ENCODE data around the gene CASK. TPM values are rescaled to one million over a fixed set of nuclear protein-coding genes. Genes with fewer than 3 reads are reported as not detected.
"Not testable (repeated sequence)": the region's sequence is repeated elsewhere in the genome, so short reads cannot be mapped to it uniquely, and the experiment has no call there.

CASK gene
- total RNA-seq, 1 donor from 2014 or later = 18.6 TPM

- H3K4me1 Mint-ChIP-seq (ENCODE audit: low read depth) = peaks cover 46% of the 10 kb centered on the region
- no peak for DNase-seq (ENCODE audit: low spot score)
- H3K9me3 Mint-ChIP-seq = no peaks in the 10 kb centered on the region
- H3K27me3 Mint-ChIP-seq (ENCODE audit: low read depth) = no peaks in the 10 kb centered on the region
- peaks cover 16% of the 10 kb centered on the region for H3K36me3 Mint-ChIP-seq (ENCODE audit: low read depth)
- intact Hi-C loops (cut with micrococcal nuclease) = loop anchor here (2.0 to 5.0 kb wide), 5 partner anchors 29 to 427 kb away; no protein-coding TSS in a partner anchor
- H3K27ac Mint-ChIP-seq = peak overlapping the region; percentile 86
- H3K4me3 Mint-ChIP-seq (ENCODE audit: low read depth) = peak overlapping the region; percentile 27
Measured at GRCh38 chrX:41665686-41666085, 257.7 kb downstream of the CASK start.

DNA sequence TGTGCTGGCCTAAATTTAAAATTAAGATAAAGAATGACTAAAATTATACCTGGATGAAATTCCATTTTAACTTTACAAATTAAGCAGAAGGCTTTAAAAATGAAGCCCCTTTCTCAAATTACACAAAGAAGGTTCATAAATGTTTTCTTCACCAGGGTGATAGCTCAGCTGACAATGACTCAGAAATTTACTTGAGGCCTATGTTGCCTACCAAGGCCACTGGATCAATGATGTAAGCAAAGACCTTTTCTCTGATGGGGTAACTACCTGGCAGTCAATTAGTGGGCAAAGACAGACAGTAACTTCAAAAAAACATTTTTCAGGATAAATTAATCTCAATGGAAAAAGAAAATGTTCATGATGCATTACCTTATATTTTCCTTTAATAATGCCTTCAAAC, 258.4 kb downstream of the CASK start:
- Mint-ChIP-seq H3K4me1 (ENCODE audit: low read depth) (peaks cover 44% of the 10 kb centered on the region), H3K27me3 (ENCODE audit: low read depth) (no peaks in the 10 kb centered on the region), H3K4me3 (ENCODE audit: low read depth) (no peak overlapping the region), H3K27ac (peak overlapping the region; percentile 86), H3K36me3 (ENCODE audit: low read depth) (peaks cover 18% of the 10 kb centered on the region), H3K9me3 (no peaks in the 10 kb centered on the region)
- intact Hi-C loops (cut with micrococcal nuclease) = loop anchor here (1.0 to 5.0 kb wide), 5 partner anchors 38 to 427 kb away; no protein-coding TSS in a partner anchor
- no peak for DNase-seq (ENCODE audit: low spot score)

DNA sequence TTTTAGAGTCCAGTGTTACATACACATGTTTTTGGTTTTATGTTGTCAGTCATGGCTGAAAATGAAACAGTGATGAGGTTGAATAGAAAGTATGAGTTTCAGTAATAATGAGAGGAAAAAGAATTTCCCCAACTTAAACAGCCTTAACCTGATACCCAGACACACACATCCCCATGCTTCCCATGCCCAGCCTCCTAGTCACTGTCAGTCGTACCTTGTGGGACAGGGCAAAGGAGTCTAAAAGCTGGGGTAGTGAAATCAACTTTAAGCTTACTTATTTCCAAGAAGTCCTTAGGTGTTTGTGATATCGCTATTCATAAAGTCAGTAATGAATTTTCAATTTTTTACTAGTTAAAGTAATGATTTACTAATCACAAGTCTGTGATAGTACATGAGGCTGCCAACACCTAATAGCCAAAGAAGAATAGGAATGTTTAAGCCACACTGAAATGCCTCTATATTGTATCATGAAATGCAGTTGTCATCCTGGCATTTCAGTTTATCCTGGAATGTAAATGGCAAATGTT, 258.9 kb downstream of the CASK start:
- no peaks in the 10 kb centered on the region for H3K9me3 Mint-ChIP-seq
- H3K27ac Mint-ChIP-seq = peak overlapping the region; percentile 86
- intact Hi-C loops (cut with micrococcal nuclease) = loop anchor here (1.0 to 2.0 kb wide), 3 partner anchors 38 to 332 kb away; no protein-coding TSS in a partner anchor
- peaks cover 15% of the 10 kb centered on the region for H3K36me3 Mint-ChIP-seq (ENCODE audit: low read depth)
- H3K27me3 Mint-ChIP-seq (ENCODE audit: low read depth) = no peaks in the 10 kb centered on the region
- H3K4me1 Mint-ChIP-seq (ENCODE audit: low read depth) = peaks cover 42% of the 10 kb centered on the region
- no peak for DNase-seq (ENCODE audit: low spot score)
- no peak overlapping the region for H3K4me3 Mint-ChIP-seq (ENCODE audit: low read depth)

DNA sequence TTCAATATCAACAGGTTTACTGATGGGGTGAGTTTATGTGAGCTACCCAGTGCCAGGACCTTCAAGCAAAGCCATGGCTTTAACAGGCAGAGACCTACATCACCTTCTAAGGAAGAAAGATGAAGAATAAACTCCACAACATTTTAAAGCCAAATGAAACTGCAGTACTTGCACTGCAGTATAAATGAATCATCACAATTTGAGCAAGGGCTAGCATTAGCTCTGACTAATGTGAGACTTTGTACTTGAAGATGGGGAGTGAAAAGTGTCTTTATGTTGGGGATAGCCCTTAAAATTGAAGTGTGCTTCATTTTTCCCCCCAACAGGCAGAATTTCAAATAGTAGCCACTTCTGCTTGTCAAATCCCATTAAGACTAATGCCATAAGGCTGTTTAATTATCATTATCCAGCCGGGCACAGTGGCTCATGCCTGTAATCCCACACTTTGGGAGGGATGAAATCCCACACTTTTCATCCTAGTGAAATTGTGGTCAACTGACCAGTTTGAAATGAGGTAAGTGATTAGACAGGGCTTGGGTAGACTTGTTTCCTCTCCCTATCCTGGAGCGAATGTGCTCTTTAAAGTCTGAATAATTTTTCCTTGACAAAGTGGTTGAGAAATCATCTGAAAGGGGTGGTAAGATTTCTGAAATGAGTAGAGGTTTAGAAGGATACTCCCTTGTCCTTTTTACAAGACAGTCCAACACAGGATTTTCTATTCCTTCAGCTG, 261.8 kb downstream of the CASK start:
- no peaks in the 10 kb centered on the region for H3K9me3 Mint-ChIP-seq
- no peaks in the 10 kb centered on the region for H3K27me3 Mint-ChIP-seq (ENCODE audit: low read depth)
- H3K4me3 Mint-ChIP-seq (ENCODE audit: low read depth) = no peak overlapping the region
- H3K4me1 Mint-ChIP-seq (ENCODE audit: low read depth) = peaks cover 25% of the 10 kb centered on the region
- no peak overlapping the region for H3K27ac Mint-ChIP-seq
- H3K36me3 Mint-ChIP-seq (ENCODE audit: low read depth) = peaks cover 30% of the 10 kb centered on the region
- DNase-seq (ENCODE audit: low spot score) = no peak
- intact Hi-C loops (cut with micrococcal nuclease) = no loop called here

DNA sequence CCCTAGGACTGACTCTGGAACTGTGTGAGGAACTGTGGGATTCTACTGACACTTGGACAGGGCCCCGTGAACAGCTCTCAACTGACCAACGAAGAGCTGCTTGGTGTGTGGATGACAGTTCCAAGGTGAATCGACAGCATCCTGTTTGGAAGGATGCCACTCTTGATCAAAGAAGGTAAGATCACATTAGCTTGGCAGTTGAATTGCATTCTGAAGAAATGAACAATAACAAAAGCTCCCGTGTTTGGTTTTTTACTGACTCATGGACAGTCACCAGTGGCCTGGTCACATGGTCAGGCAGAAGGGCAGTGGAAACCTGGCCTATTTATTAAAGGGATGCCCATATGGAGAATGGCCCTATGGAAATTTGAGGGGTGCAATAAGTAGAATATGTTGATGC, 267.7 kb downstream of the CASK start:
- Mint-ChIP-seq H3K27ac (no peak overlapping the region), H3K27me3 (ENCODE audit: low read depth) (no peaks in the 10 kb centered on the region), H3K4me1 (ENCODE audit: low read depth) (no peaks in the 10 kb centered on the region), H3K36me3 (ENCODE audit: low read depth) (peaks cover 61% of the 10 kb centered on the region), H3K9me3 (no peaks in the 10 kb centered on the region), H3K4me3 (ENCODE audit: low read depth) (no peak overlapping the region)
- intact Hi-C loops (cut with micrococcal nuclease) = no loop called here
- no peak for DNase-seq (ENCODE audit: low spot score)

DNA sequence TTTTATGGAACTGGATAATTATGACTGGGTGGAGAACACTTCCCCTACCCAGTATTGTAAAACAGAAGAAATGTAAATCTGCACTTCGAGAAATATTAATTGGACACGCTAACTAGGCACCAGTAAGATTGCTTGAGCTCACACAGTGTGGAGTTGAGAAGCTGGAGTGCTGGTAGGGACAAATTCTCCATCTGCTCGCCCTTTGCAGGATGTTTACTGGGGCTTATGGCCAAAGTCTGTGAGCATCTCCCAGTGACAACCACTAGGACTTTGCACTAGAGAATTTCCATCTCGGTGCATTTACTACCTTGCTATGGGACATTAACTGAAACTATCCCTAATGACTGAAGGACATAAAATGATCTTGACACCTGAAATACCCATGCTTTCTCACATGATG, 268.3 kb downstream of the CASK start:
- peaks cover 62% of the 10 kb centered on the region for H3K36me3 Mint-ChIP-seq (ENCODE audit: low read depth)
- intact Hi-C loops (cut with micrococcal nuclease) = no loop called here
- H3K4me3 Mint-ChIP-seq (ENCODE audit: low read depth) = no peak overlapping the region

GRCh38 chrX:41653125-41653524, 270.2 kb downstream of the CASK start:
- Mint-ChIP-seq H3K4me3 (ENCODE audit: low read depth) (no peak overlapping the region), H3K36me3 (ENCODE audit: low read depth) (peaks cover 64% of the 10 kb centered on the region), H3K27ac (no peak overlapping the region), H3K27me3 (ENCODE audit: low read depth) (no peaks in the 10 kb centered on the region), H3K9me3 (peaks cover 10% of the 10 kb centered on the region), H3K4me1 (ENCODE audit: low read depth) (no peaks in the 10 kb centered on the region)
- DNase-seq (ENCODE audit: low spot score) = no peak
- intact Hi-C loops (cut with micrococcal nuclease) = no loop called here

More for the DNA sequence above, 268.3 kb downstream of the CASK start:
- no peak for DNase-seq (ENCODE audit: low spot score)
- H3K4me1 Mint-ChIP-seq (ENCODE audit: low read depth) = no peaks in the 10 kb centered on the region
- no peaks in the 10 kb centered on the region for H3K9me3 Mint-ChIP-seq
- H3K27ac Mint-ChIP-seq = no peak overlapping the region
- H3K27me3 Mint-ChIP-seq (ENCODE audit: low read depth) = no peaks in the 10 kb centered on the region

GRCh38 chrX:41646201-41646600, 277.2 kb downstream of the CASK start:
- DNase-seq (ENCODE audit: low spot score); H3K27me3 Mint-ChIP-seq (ENCODE audit: low read depth); H3K4me3 Mint-ChIP-seq (ENCODE audit: low read depth); H3K27ac Mint-ChIP-seq; intact Hi-C loops (cut with micrococcal nuclease); H3K4me1 Mint-ChIP-seq (ENCODE audit: low read depth): not testable (repeated sequence)
- Mint-ChIP-seq H3K9me3 (peaks cover 21% of the 10 kb centered on the region), H3K36me3 (ENCODE audit: low read depth) (peaks cover 46% of the 10 kb centered on the region)

DNA sequence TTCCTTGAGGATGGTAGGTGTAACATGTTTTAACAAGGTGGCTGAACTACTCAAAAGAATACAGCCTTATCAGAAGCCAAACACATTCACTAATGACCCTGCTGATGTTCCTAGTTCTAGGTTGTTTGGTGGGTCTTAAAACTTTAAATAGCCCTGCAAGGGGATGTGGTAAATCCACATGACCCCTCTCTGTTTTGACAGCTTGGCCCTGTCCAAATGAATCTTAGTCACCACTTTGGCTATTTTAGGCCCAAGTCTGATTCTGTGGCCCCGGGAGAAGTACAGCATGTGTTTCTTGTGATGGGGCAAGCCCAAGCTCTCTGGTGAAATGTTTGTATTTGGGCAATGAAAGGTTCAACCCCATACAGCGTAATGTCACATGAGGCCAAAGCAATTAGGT, 289.1 kb downstream of the CASK start:
- Mint-ChIP-seq H3K4me3 (ENCODE audit: low read depth) (no peak overlapping the region), H3K4me1 (ENCODE audit: low read depth) (no peaks in the 10 kb centered on the region), H3K9me3 (no peaks in the 10 kb centered on the region), H3K27me3 (ENCODE audit: low read depth) (no peaks in the 10 kb centered on the region), H3K27ac (no peak overlapping the region), H3K36me3 (ENCODE audit: low read depth) (peaks cover 9% of the 10 kb centered on the region)
- intact Hi-C loops (cut with micrococcal nuclease) = no loop called here
- DNase-seq (ENCODE audit: low spot score) = no peak

- no peak overlapping the region for H3K27ac Mint-ChIP-seq
- no peaks in the 10 kb centered on the region for H3K4me1 Mint-ChIP-seq (ENCODE audit: low read depth)
- H3K27me3 Mint-ChIP-seq (ENCODE audit: low read depth) = no peaks in the 10 kb centered on the region
- H3K9me3 Mint-ChIP-seq = no peaks in the 10 kb centered on the region
- H3K36me3 Mint-ChIP-seq (ENCODE audit: low read depth) = peaks cover 5% of the 10 kb centered on the region
- intact Hi-C loops (cut with micrococcal nuclease) = no loop called here
- H3K4me3 Mint-ChIP-seq (ENCODE audit: low read depth) = no peak overlapping the region
- DNase-seq (ENCODE audit: low spot score) = no peak
Measured at GRCh38 chrX:41630091-41630490, 293.3 kb downstream of the CASK start.

- H3K9me3 Mint-ChIP-seq = no peaks in the 10 kb centered on the region
- peaks cover 9% of the 10 kb centered on the region for H3K36me3 Mint-ChIP-seq (ENCODE audit: low read depth)
- intact Hi-C loops (cut with micrococcal nuclease) = no loop called here
- no peak overlapping the region for H3K27ac Mint-ChIP-seq
- no peaks in the 10 kb centered on the region for H3K4me1 Mint-ChIP-seq (ENCODE audit: low read depth)
- DNase-seq (ENCODE audit: low spot score) = no peak
- H3K4me3 Mint-ChIP-seq (ENCODE audit: low read depth) = no peak overlapping the region
- H3K27me3 Mint-ChIP-seq (ENCODE audit: low read depth) = no peaks in the 10 kb centered on the region
Measured at GRCh38 chrX:41629539-41629938, 293.8 kb downstream of the CASK start.

DNA sequence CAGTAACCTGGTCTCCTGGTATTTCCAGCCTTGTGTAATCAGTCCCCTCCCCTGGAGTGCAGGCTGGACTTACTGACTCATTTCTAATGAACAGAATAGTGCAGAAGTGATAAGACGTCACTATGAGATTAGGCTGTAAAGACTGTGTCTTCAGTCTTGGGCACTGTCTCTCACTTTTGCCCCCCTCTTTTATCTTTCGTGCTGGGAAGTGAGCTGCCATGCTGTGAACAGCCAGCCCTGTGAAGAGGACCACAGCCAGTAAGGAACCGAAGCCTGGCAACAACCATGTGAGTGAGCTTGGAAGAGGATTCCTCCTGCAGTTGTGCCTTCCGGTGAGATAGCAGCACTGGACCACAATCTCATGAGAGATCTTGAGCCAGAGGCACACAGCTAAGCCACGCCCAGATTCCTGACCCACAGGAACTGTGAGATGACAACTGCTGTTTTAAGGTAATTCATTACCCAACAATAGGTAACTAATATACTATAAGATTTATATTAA, 302.1 kb downstream of the CASK start:
- Mint-ChIP-seq H3K27ac (no peak overlapping the region), H3K36me3 (ENCODE audit: low read depth) (peaks cover 18% of the 10 kb centered on the region), H3K4me3 (ENCODE audit: low read depth) (no peak overlapping the region), H3K27me3 (ENCODE audit: low read depth) (no peaks in the 10 kb centered on the region), H3K4me1 (ENCODE audit: low read depth) (no peaks in the 10 kb centered on the region), H3K9me3 (no peaks in the 10 kb centered on the region)
- DNase-seq (ENCODE audit: low spot score) = no peak
- intact Hi-C loops (cut with micrococcal nuclease) = no loop called here

- no peaks in the 10 kb centered on the region for H3K27me3 Mint-ChIP-seq (ENCODE audit: low read depth)
- no peak overlapping the region for H3K4me3 Mint-ChIP-seq (ENCODE audit: low read depth)
- peaks cover 7% of the 10 kb centered on the region for H3K36me3 Mint-ChIP-seq (ENCODE audit: low read depth)
- H3K4me1 Mint-ChIP-seq (ENCODE audit: low read depth) = no peaks in the 10 kb centered on the region
- H3K9me3 Mint-ChIP-seq = no peaks in the 10 kb centered on the region
- intact Hi-C loops (cut with micrococcal nuclease) = no loop called here
- DNase-seq (ENCODE audit: low spot score) = no peak
- H3K27ac Mint-ChIP-seq = no peak overlapping the region
Measured at GRCh38 chrX:41619221-41619620, 304.1 kb downstream of the CASK start.
